Measurements from ENCODE around the gene ZNF677.

GRCh38 chr19:53272044-53272443 is 17.4 kb upstream of the ZNF677 start:
- no peak for TF ChIP-seq CTCF (IDR thresholded peaks at IDR 0.05; ENCODE audit: extremely low read depth in 1 of 2, insufficient read depth in 1 of 2, low read depth in 1 of 2, low read length in 2 of 2)
- no peak for TF ChIP-seq EZH2 (IDR thresholded peaks at IDR 0.05; ENCODE audit: borderline replicate concordance, low read depth, low read length, severe bottlenecking)
- TF ChIP-seq POLR2AphosphoS5 (IDR thresholded peaks at IDR 0.05; ENCODE audit: insufficient read depth, low read depth, low read length), result no peak
- no peak for TF ChIP-seq JUN (IDR thresholded peaks at IDR 0.05; ENCODE audit: borderline replicate concordance, insufficient read depth, insufficient read length, low read depth)
- no peak for TF ChIP-seq POLR2A (IDR thresholded peaks at IDR 0.05; ENCODE audit: low read depth, low read length)
- TF ChIP-seq FOS (IDR thresholded peaks at IDR 0.05; ENCODE audit: borderline replicate concordance, insufficient read depth, low read length), result no peak
- TF ChIP-seq MAX (IDR thresholded peaks at IDR 0.05; ENCODE audit: insufficient read depth, insufficient read length), result no peak

Data from endothelial cell of umbilical vein (primary cell).